SKM-1 (cell line): Measurements from ENCODE around the gene EAF1.
"Not testable (repeated sequence)": the region's sequence is repeated elsewhere in the genome, so short reads cannot be mapped to it uniquely, and the experiment has no call there.

Experiments
- DNase-seq: peaks from one replicate; lab custom pipeline; 2025; ENCODE audit not compliant: unreplicated experiment; lab: John Stamatoyannopoulos, UW

Gene EAF1

DNA sequence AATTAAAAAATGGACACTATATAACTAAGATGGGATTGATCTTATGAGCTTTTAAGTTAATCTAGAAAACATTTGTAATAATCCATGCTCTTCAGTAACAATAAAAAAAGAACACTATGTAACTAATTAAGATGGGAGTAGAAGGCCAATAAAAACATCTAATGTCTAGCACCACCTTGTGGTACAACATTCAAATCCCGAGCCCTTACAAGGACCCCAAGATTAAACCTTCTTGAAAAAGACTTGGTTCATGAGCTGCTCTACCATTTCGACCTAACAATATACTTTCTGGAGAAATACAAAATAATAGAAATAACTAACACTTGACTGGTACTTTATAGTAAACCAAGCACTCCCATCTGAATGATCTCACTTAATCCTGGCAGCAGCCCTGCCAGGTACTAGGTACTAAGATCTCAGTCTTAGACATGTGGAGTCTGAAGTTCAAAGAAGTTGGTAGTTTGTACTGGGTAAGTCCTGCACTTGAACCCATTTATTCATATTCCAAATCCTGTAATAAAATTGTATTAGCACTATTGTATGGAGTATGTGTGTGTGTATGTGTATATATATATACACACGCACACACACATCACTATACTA, 21.8 kb upstream of the EAF1 start:
- DNase-seq = peak; percentile 33

DNA sequence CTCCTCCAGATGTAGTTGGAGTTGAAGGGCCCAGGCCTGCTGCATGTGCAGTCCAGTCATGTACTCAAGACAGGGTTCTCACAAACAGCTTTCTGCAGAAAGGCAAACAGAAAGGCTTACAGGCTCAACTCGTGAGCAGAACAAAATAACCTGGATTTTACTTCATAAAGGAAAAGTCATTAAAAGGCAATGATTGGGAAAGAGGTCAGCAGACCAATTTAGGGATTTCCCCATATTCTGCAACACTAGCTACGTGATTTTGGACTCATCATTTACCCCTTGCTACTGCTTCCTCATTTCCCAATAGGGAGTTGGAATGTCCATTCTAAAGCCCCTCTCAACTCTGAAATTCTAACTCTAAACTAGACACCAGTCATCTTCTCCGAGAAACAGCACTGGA, 18.2 kb upstream of the EAF1 start:
- no peak for DNase-seq

DNA sequence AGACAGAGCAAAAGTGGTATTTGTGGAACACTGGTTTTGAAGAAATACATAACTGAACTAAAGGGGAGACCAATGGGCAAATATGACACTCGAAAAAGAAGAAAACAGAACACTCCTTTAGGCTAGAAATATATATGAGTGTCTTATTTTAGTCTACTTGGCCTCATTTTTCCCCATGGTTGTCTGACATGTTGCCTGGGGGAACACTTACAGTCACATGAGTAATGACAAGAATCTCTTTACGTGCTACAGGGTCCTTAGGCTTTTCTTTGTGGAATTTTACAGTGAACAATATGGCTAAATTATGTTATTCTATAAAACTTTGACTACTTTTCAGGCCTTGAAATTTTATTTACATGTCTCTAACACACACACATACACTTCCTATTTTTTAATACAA, 17.6 kb upstream of the EAF1 start:
- DNase-seq = no peak

DNA sequence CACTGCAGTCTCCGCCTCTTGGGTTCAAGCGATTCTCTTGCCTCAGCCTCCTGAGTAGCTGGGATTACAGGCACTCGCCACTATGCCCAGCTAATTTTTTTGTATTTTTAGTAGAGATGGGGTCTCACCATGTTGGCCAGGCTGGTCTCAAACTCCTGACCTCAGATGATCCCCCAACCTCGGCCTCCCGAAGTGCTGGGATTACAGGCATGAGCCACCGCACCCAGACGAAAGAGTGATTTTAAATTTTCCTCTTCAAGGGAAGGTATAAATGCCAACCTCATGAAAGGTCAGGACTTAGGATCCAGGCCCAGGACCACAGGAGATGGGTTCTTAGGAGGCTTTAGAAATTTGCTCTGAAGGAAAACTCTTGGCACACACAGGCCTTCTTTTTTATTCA, 16.4 kb upstream of the EAF1 start:
- DNase-seq = not testable (repeated sequence)

DNA sequence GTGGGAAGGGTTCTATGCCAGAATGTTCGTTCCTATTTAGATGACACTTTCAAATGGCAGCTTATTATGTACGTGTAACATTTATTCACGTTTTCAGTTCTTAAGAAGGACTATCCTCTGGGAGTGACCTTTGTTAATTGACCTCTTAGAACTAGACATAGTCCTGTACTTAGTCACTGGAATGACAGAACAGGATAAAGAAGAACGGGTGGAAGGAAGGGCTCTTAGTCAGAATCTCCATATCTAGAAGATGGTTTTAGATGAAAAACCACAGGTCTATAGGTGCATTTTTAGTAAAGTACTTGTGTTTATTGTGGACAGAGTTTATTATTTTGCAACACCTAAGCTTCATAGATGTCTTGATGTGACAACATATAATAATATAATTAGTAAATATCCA, 6.5 kb upstream of the EAF1 start:
- DNase-seq = no peak

DNA sequence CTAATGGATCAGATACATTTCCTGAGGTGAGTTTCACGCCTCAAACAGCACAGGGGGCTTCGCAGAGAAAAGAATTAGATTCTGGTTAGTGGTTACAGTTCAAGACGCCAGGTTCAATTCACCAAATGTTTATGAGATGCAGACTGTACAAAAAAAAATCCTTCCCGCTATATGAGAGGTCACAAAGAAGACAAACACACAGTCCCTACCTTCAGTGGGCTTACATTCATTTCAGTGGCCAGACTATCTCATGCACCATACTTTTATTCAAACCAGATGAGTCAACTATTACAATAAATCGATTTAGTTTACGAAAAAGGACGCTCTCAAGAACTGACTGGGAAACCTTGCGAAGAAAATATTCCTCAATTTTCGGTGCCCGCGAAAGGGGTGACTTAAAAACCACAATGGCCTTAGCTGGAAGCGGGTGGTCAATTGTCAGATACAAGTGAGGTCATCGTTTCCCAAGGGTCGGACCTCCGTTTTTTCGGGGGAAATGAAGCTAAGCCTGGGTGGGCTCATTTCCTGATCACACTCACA, 749 bp upstream of the EAF1 start:
- no peak for DNase-seq

DNA sequence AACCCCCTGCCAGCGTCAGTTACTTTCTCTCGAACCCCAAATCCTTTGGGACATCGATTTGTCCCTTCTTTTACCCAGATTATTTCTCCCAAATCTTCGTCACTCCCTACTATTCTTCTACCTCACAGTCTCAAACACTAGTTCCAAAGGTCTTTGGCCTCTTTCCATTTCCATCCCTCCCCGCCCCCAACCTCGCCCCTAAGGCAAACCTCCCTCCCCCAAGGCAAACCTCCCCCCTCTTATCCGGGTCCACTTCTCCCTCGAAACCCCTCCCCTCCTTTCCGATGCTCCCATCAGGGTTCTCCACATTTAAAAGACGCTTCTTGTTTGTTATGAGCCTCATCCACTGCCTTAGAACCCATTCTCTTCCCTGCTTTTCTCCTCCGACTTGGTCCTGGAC, 583 bp downstream of the EAF1 start:
- DNase-seq = no peak

DNA sequence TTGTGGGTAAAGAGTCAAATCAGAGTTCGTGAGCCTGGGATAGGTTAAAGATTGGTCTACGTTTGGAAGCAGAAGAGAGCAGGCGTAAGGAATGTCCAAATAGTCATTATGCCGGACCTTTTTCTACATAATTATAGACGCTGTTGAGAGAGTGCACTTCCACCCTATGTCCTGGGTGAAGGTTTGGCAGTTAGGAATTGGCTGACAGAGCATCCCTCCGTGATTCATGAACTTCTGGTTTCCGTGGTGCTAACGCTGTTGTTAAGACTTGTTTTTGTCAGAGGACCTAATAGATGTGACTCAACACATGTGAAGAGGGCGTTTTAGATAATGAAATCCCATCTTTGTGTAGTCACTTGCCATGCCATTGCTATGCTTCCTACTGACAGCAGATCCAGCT, 1.1 kb downstream of the EAF1 start:
- DNase-seq = no peak

DNA sequence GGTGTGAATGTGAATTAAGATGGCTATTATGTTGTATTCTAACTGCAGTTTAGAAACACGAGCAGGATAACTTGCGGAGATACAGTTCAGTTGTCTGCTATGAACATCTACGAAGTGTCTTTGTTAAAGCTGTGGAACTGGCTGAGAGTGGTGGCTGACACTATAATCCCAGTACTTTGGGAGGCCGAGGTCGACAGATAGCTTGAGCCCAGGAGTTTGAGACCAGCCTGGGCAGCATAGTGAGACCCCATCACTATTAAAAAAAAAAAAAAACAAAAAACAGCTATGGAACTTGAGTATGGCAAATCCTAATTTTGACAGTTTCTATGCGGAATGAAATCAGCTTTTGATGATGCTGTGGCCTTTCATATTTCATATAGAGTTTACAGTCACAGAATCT, 1.7 kb downstream of the EAF1 start:
- no peak for DNase-seq

DNA sequence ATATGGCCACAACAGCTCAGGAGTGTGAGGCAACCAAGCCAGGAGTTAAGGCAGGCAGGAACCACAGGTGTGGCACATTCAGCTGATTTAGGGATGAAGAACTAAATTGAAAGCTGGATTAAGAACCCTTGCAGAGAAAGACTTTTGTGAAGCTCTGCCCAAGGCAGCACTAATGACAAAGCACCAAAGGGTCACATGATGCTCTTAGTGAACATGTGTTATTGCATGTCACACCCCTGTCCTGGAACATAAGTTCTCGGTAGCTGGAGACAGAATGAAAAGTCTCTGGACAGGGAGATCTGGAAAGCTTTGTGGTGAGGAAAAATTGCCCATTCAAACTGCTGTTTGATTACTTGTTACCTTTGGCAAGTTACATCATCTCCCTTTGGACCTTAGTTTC, 3.2 kb downstream of the EAF1 start:
- no peak for DNase-seq

DNA sequence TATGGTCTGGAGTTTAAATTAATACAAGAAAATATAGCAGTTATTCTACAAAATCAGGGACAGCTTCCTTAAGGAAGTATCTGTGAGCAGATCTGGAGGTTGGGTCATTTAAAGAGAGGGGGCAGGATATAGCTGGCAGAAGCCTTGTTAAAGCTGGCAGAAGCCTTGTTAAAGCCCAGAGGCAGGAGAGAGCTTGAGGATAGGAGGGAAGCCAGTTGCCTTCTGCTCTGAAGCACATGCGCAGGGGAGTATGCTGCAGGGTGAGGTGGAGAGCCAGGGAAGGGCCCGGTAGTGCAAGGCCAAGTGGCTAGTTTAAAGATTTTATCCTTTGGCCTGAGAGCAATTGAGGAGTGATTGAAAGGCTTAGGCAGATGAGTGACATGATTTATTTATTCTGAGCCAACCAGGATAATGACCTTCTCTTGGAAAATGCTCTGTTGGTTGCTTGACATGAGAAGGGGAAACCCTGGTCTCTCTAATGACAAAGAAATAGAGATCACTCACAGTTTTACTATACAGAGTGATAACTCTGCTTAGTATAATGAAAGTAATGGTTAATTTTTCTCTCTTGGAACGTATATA, 3.9 kb downstream of the EAF1 start:
- no peak for DNase-seq

DNA sequence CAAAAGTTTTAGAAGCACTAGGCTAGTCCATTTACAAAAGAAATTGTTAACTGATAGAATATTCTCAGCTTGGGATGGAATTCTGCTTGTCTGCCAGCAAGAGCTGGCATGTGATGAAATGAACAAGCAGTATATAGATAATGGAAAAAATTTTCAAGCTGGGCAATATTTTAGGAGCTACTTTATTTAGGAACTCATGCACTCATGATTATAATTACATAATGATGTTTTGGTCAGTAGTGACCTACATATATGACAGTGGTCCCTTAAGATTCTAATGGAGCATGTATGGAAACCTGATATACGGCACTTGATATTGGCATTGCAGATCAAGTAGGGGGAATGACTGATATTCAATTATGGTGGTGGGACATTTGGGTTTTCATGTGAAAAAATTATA, 6.1 kb downstream of the EAF1 start:
- no peak for DNase-seq

DNA sequence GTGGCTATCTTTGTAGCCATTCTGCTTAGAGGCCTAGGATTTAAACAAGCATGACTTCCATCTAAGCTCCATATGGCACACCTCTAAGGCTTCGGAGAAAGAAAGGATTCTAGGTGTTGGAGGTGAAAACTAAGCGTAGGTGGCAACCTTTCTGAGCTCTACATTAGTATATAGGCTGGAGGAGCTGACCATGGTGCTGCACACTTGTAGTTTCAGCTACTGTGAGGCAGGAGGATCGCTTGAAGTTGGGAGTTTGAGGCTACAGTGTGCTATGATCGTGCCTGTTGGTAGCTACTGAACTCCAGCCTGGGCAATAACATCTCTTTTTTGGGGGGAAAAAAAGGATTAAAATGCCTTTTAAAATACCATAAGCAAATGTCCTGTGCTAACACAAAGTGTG, 7.4 kb downstream of the EAF1 start:
- no peak for DNase-seq

DNA sequence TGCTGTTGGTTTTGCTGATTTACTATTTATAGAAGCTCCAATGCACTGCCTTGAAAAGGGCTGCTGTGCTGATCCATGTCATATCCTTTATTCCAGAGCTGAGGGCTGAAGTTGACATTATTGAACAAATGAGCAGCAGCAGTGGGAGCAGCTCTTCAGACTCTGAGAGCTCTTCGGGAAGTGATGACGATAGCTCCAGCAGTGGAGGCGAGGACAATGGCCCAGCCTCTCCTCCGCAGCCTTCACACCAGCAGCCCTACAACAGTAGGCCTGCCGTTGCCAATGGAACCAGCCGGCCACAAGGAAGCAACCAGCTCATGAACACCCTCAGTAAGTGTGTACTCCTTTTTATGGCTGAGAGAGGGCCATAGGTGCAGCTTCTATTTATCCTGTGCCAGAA, 8.8 kb downstream of the EAF1 start:
- no peak for DNase-seq

DNA sequence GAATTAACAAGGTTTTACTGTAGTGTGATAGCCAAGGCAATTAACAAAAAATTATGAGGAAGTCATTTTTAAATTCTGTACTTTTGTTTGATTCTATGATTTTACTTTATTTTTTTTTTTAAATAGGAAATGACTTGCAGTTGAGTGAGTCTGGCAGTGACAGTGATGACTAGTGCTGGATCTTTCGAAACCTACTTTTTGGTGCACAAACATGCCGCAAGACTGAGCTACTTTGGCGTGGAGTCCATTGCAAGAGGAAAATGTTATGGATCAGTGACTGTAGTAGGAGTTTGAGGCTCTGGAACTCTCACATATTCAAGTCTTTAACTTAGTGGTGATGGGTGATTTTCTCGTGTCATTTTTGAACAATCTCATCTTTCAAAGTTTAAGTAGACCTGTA, 11.6 kb downstream of the EAF1 start:
- no peak for DNase-seq

DNA sequence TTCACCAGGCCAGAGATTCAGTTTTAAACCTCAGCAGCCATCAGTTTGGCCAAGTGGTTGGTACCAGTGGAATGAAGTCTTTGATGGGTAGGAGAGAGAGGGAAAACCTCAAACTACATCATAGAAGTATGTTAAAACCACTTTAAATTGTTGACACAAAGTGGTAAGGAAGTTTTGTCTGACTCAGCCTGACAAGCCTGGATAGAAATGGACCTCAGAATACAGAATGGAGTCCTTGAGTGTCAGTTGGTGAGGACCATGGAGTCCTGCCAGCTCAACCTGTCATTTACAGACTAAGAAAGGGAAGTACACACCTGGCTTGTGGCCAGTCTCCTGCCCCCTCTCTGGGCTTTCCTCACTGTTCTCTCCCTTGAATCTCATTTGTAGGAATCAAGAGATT, 12.1 kb downstream of the EAF1 start:
- no peak for DNase-seq

DNA sequence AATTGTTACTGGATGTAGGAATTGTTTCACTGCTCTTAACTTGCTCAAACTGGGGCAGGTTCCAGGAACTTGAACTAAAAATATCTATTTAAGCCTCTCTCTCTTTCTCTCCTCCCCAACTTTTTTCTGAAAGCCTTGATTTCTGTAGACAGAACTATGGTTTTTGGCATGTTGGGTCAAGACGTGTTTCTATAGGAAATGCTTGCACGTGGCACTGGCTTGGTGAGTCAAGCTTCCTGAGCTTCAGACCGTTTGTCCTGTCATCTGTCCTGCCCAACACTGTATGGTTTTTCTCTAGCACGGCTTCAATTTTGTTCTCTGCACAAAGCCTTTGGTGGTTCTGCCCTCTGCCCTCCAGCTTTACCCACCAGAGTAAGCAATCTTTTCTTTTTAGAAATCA, 13.5 kb downstream of the EAF1 start:
- DNase-seq = no peak

DNA sequence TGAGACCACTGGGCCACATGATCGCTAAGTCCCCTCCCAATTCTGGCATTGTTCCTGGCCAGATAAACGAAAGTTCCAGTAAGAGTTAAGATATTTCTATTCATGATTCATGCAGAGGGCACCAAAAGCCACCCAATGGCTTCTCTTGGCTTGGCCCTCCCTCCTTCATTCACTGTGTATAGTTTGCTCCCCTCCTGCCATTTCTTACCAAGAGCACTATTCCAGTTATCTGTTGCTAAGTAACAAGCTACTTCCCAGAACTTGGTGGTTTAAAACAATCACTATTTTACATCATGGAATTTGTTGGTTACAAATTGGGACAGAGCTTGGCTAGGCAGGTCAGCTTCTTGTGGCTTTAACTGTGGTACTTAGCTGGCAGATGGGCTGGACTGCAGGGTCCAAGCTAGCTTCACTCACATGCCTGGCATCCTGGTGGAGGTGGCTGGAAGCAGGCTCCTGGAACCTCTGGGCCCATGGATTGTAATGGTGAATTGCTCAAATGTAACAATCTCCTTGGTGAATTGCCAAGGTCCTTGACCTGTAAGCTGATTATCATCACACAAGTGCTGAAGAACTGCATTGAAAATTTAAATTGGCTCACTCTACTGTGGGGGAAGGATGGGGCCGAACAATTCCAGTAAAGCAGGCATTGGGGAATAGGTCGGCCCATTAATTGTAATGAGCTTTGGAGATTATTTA, 16.6 kb downstream of the EAF1 start:
- no peak for DNase-seq

DNA sequence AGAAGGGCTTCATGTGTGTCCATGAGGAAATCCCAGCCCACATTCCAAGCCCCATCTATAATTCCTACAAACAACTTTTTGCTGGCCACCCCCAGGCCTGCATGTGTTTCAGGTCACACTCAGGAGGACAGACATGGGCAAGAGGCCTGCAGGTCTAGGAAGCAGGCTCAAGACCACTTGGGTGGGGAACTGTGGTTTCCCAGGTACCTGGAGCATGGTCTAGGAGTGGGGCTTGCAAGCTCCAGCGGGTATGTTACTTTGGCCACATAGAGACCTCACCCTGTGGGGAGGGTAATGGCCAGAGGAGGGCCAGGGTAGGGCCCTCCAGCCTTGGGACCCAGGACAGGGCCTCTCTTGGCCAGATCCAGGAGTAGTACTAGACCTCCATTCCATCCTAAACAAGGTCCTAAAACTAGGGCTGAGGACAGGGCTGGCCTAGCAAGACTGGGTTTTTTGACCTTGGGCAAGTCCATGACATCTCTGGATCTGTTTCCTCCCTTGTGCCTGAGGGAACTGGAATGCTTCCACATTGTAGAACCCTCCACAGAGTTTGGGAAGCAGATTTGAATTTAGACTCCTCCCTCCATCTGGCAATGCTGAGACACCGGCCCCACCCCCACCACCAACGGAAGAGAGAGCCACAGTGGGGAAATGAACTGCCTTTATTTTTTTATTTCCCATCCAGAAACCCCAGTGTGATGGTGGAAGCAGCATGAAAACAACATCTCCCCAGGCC, 22.3 kb downstream of the EAF1 start:
- no peak for DNase-seq

DNA sequence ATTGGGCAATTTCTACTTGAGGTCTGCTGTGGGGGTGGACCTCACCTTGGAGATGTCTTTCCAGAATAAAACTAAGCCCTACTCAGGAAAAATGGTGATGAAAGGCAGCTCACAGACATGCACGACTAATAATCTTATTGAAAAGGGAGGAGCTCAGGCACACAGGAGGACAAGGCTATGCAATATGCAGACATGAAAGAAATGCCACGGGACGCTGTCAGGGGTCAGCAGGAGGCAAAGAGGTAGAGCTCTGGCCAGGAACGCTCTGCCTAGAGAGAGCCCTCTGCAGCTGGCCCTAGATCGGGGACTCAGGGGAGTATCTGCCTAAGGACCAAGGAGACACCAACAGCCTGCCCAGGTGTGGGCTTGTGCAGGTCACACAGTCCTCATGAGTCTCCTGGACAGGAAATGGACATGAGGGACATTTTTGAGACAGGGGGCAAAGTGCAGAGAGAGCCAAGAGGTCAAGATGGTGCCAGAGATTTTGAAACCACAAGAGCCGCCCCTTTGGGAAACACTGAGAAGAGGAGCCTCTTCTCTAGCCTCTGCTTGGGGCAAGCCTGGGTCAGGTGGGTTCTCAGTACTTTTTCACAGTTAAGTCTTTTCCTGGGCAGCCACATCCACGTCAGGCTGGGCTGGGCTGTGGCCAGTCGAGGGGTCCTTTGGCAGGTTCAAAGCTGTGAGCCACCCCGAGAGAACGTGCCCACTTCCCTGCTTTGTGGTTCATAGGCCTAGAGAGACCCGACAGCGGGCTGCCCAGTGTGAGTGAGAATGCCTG, 23.2 kb downstream of the EAF1 start:
- no peak for DNase-seq
